ENCODE measurements around the gene SMIM43.
A peak's percentile ranks its signal among the peaks of the same experiment; 100 is the strongest.

The SMIM43 gene

GRCh38 chr4:121791481-121791880, 26.5 kb upstream of the SMIM43 start:
- no peak for TF ChIP-seq JUND (IDR thresholded peaks at IDR 0.05; ENCODE audit: low read depth)
- DNase-seq (ENCODE audit: low read depth in 1 of 2, low spot score in 1 of 2), result no peak
- in situ Hi-C loops (cut with HindIII; ENCODE audit: low pct_unique_long_range_greater_than_20kb, low sequenced_read_pairs), result no loop called here

GRCh38 chr4:121790976-121791375, 26.0 kb upstream of the SMIM43 start:
- DNase-seq (ENCODE audit: low read depth in 1 of 2, low spot score in 1 of 2), result no peak
- in situ Hi-C loops (cut with HindIII; ENCODE audit: low pct_unique_long_range_greater_than_20kb, low sequenced_read_pairs), result no loop called here
- TF ChIP-seq JUND (IDR thresholded peaks at IDR 0.05; ENCODE audit: low read depth), result no peak

- no peak for DNase-seq (ENCODE audit: low read depth in 1 of 2, low spot score in 1 of 2)
- in situ Hi-C loops (cut with HindIII; ENCODE audit: low pct_unique_long_range_greater_than_20kb, low sequenced_read_pairs), result no loop called here
- no peak for TF ChIP-seq JUND (IDR thresholded peaks at IDR 0.05; ENCODE audit: low read depth)
These were observed 25.2 kb upstream of the SMIM43 start for GRCh38 chr4:121789960-121790829.

- TF ChIP-seq JUND (IDR thresholded peaks at IDR 0.05; ENCODE audit: low read depth), result no peak
- no peak for DNase-seq (ENCODE audit: low read depth in 1 of 2, low spot score in 1 of 2)
- in situ Hi-C loops (cut with HindIII; ENCODE audit: low pct_unique_long_range_greater_than_20kb, low sequenced_read_pairs), result no loop called here
These were observed 24.5 kb upstream of the SMIM43 start for GRCh38 chr4:121789455-121789854.

- no peak for DNase-seq (ENCODE audit: low read depth in 1 of 2, low spot score in 1 of 2)
- in situ Hi-C loops (cut with HindIII; ENCODE audit: low pct_unique_long_range_greater_than_20kb, low sequenced_read_pairs), result no loop called here
- no peak for TF ChIP-seq JUND (IDR thresholded peaks at IDR 0.05; ENCODE audit: low read depth)
These were observed 23.9 kb upstream of the SMIM43 start for GRCh38 chr4:121788896-121789295.

- DNase-seq (ENCODE audit: low read depth in 1 of 2, low spot score in 1 of 2), result no peak
- no peak for TF ChIP-seq JUND (IDR thresholded peaks at IDR 0.05; ENCODE audit: low read depth)
- in situ Hi-C loops (cut with HindIII; ENCODE audit: low pct_unique_long_range_greater_than_20kb, low sequenced_read_pairs), result no loop called here
These were observed 21.3 kb upstream of the SMIM43 start for GRCh38 chr4:121786221-121786620.

- in situ Hi-C loops (cut with HindIII; ENCODE audit: low pct_unique_long_range_greater_than_20kb, low sequenced_read_pairs), result no loop called here
- no peak for TF ChIP-seq JUND (IDR thresholded peaks at IDR 0.05; ENCODE audit: low read depth)
- peak in 1 of 2 experiments; percentile 19 for DNase-seq (ENCODE audit: low read depth in 1 of 2, low spot score in 1 of 2)
These were observed 20.5 kb upstream of the SMIM43 start for GRCh38 chr4:121785479-121785878.

GRCh38 chr4:121784975-121785374, 20.0 kb upstream of the SMIM43 start:
- in situ Hi-C loops (cut with HindIII; ENCODE audit: low pct_unique_long_range_greater_than_20kb, low sequenced_read_pairs), result no loop called here
- peak in 1 of 2 experiments; percentile 53 for DNase-seq (ENCODE audit: low read depth in 1 of 2, low spot score in 1 of 2)
- no peak for TF ChIP-seq JUND (IDR thresholded peaks at IDR 0.05; ENCODE audit: low read depth)

- in situ Hi-C loops (cut with HindIII; ENCODE audit: low pct_unique_long_range_greater_than_20kb, low sequenced_read_pairs), result no loop called here
These were observed 19.4 kb upstream of the SMIM43 start for GRCh38 chr4:121784401-121784800.

GRCh38 chr4:121783210-121783609, 18.2 kb upstream of the SMIM43 start:
- in situ Hi-C loops (cut with HindIII; ENCODE audit: low pct_unique_long_range_greater_than_20kb, low sequenced_read_pairs), result no loop called here
- TF ChIP-seq JUND (IDR thresholded peaks at IDR 0.05; ENCODE audit: low read depth), result no peak
- no peak for DNase-seq (ENCODE audit: low read depth in 1 of 2, low spot score in 1 of 2)

More at GRCh38 chr4:121784401-121784800, 19.4 kb upstream of the SMIM43 start:
- no peak for TF ChIP-seq JUND (IDR thresholded peaks at IDR 0.05; ENCODE audit: low read depth)
- no peak for DNase-seq (ENCODE audit: low read depth in 1 of 2, low spot score in 1 of 2)

- no peak for DNase-seq (ENCODE audit: low read depth in 1 of 2, low spot score in 1 of 2)
- TF ChIP-seq JUND (IDR thresholded peaks at IDR 0.05; ENCODE audit: low read depth), result no peak
- in situ Hi-C loops (cut with HindIII; ENCODE audit: low pct_unique_long_range_greater_than_20kb, low sequenced_read_pairs), result no loop called here
These were observed 14.1 kb upstream of the SMIM43 start for GRCh38 chr4:121778991-121779628.

- no peak for DNase-seq (ENCODE audit: low read depth in 1 of 2, low spot score in 1 of 2)
- TF ChIP-seq JUND (IDR thresholded peaks at IDR 0.05; ENCODE audit: low read depth), result no peak
- in situ Hi-C loops (cut with HindIII; ENCODE audit: low pct_unique_long_range_greater_than_20kb, low sequenced_read_pairs), result no loop called here
These were observed 12.7 kb upstream of the SMIM43 start for GRCh38 chr4:121777625-121778024.

All from T47D (cell line).